ENCODE results near the gene ACTN4.

DNA sequence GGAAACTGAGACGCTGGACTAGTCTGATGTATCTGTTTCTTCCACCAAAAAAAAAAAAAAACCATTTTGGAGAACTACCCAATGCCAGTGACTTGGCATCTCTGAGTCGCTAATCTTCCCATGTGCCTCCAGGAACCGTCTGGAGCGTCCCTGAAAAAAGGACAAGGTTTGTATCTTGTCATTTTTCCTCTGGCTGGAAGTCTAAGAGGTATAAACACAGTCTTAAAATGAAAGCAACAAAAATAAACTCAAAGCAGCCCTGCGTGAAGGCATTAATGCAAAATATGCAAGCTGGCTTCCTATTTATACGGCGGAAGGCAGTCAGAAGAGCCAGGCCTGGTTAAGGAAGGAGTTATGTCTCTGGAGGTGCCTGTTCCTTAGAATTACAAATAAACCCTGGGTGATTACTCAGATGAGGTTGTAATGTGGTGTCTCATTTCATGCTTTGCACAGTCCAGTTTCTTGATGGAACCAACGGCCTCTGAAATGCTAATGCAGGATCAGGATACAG, 20.3 kb downstream of the ACTN4 start:
- TF ChIP-seq EZH2 (IDR thresholded peaks at IDR 0.05; ENCODE audit: low read length, missing control alignments) (no peak), CTCF (conservative IDR thresholded peaks at IDR 0.05 in 1 of 2, IDR thresholded peaks at IDR 0.05 in 1 of 2; ENCODE audit: low read depth in 1 of 2, low read length in 2 of 2) (no peak)

All from fibroblast of lung (primary cell).